Ramos (cell line): Measurements from ENCODE around the gene GJC3.
"Not testable (repeated sequence)": the region's sequence is repeated elsewhere in the genome, so short reads cannot be mapped to it uniquely, and the experiment has no call there.

Experiments
- in situ Hi-C: fragments of 300-500 bp; cut with MboI; formaldehyde crosslinking; loops from one replicate; pipeline ENCODE4 v1.14.3; 2022; ENCODE audit warnings: low sequenced_read_pairs; ENCODE audit not compliant: unreplicated experiment

Gene GJC3

DNA sequence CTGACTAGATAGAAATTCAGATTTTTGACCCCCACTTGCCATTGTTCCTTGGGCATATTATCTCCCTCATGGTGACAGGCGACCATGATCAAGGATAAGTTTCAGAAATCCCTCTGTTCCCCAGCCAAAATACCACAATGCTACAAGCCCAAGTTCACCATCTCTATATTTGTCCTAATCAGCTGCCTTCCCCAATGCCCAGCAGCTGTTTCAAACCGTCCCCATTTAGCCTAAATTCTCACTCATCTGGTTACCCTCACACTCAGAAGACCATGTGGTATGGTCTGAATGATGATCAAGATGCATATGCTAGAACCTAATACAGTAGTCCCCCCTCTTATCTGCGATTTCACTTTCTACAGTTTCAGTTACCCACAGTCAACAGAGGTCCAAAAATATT, 956 bp upstream of the GJC3 start:
- in situ Hi-C loops: no loop called here

DNA sequence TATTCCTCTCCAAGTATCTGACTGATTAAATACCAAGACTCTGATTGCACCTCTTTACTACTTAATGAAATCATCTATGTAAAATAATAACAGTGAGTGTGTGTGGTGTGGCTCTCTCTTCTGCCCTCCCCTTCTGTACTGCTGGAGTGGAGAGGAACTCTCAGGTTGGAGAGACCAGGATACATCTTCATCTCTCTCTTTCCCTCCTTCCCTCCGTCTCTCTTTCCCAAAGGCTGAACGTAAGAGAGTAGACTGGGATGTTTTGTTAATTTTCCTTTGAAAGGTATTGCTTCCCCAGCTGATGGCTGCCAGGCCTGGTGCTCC, 272 bp upstream of the GJC3 start:
- in situ Hi-C loops: no loop called here

- in situ Hi-C loops: no loop called here
These were observed 1.2 kb downstream of the GJC3 start for GRCh38 chr7:99928188-99928587.

GRCh38 chr7:99927536-99927935, 1.9 kb downstream of the GJC3 start:
- in situ Hi-C loops: no loop called here

DNA sequence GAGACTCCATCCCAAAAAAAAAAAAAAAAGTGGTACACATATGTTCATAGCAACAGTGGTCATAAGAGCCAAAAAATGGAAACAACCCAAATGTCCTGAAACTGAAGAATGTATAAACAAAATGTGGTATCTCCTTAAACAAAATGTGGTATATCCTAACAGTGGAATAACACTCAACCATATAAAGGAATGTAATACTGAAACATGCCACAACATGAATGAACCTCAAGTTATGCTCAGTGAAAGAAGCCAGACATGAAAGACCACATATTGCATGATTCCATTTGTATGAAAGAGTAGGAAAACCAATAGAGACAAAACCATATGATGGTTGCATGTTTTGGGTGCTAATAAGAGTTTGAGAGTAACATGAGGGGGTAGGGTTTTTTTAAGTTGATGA, 3.1 kb downstream of the GJC3 start:
- in situ Hi-C loops: no loop called here

DNA sequence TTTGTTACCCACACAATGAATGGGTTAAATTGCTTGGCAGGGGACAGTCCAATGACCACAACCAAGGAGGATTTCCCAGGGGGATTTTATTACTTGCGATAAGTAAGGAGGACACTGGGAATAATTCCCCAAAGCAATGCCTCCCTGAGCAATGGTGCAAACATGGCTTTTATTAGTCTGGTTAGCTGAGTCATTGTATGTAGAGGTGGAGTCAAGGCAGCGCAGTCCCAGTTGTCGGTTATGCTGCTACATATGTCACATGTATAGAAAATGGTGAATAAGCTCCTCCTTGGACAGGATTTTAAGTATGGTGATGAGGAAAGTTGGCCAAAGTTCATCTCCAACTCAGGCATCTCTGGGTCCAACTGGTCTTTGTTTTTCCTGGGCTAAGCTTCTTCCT, 6.2 kb downstream of the GJC3 start:
- in situ Hi-C loops: no loop called here

DNA sequence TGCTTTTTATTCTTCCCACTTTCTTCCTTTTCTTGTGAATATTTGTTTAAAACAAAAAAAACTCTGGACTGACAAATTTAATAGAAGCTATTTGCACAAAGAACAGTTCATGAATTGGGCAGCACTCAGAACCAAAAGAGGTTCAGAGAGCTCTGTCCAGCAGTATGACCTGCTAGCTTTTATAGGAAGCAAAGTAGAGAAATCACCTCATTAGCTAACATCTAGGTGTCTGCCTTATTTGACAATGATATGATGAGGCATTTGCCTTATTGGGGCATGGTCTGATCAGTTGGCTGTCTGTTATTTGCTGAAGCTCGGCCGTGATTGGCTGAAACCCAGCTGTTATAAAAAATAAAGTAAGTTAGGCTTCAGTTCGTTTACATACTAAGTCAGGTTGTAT, 9.3 kb downstream of the GJC3 start:
- in situ Hi-C loops: no loop called here

GRCh38 chr7:99919814-99920112, 9.7 kb downstream of the GJC3 start:
- in situ Hi-C loops: loop anchor here (5.0 to 10.0 kb wide), 3 partner anchors 73 to 205 kb away; partner anchors contain the start of gene MBLAC1

DNA sequence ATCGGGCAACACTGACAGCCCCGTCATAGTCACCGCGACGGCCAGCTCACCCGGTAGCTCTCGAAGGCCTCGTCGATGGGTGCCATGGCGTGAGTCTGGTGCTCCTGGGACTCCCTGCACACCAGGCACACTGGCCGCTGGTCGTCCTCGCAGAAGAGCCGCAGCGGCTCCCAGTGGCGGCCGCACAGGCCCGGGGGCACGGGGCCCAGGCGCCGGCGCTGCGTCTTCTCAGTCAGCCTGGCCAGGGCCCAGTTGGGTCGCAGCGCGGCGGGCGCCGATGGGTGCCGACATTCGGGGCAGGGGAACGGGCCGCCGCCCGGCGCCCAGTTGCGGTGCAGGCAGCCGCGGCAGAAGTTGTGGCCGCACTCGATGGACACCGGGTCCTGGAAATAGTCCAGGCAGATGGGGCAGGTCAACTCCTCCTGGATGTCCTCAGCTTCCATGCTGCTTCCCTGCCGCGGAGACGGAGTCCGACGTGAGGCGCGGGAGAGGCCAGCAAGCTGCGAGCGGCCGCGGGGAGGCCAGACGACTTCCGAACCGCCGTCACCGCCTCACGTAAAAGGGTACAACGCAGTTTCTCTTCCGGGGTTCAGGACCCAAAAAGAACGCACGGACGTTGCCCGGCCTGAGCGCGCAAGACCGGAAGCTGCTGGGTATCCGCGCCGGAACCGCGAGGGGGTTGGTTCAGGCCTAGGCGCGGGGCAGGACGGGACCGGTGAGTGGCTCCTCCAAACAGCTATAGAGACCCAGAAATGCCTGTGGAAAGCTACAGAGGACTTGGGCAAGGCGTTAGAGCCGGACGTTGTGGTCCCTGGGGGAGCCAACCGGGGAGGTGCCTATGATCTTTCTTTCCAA, 10.2 kb downstream of the GJC3 start, which contains the start of gene TRIM4:
Gene TRIM4, minus strand, starts transcription at position 572 of the 855 bp plus-strand sequence. Its CDS starts 129 bp downstream, at position 443.
- in situ Hi-C loops: loop anchor here (5.0 to 10.0 kb wide), 3 partner anchors 73 to 206 kb away; partner anchors contain the start of gene MBLAC1

DNA sequence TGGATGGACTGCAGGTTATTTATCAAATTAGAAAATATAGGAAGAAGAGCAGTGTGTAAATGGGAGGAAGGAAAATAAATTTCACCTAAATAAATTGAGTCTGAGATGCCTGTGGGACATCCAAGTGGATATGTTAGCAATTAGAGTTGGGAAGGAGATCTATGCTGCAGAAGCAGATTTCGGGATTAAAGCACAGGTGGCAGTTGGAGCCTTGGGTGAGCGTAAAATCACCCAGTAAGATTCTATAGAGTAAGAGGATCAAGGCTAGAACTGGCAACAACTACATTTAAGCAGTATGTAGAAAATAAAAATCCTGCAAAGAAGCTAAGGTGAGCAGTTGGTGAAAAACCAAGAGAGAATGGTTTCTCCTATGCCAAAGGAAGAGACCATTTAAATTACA, 18.4 kb downstream of the GJC3 start:
- in situ Hi-C loops: loop anchor here (10.0 kb wide), 2 partner anchors 144 to 214 kb away; partner anchors contain the start of gene MBLAC1

DNA sequence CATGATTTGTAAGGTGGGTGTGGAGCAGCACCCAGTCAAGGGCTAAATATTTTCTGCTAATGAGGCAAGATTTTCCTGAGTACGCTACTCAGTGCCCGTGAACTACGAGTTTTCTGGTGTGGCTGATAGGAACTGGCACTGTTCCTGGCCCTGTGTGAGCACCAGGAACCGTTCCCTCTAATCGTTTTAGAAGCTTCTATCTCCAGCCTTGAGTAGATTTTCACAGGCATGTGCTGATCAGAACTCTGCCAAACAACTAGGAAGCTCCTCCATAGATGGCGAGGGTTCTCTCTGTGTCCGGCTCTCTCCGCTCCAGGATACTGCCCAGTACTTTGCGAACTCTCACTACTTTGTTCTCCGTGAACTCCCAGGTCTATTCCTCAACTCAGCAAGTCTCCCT, 27.8 kb downstream of the GJC3 start:
- in situ Hi-C loops: no loop called here

GRCh38 chr7:99899830-99900519, 29.4 kb downstream of the GJC3 start:
- in situ Hi-C loops: no loop called here

DNA sequence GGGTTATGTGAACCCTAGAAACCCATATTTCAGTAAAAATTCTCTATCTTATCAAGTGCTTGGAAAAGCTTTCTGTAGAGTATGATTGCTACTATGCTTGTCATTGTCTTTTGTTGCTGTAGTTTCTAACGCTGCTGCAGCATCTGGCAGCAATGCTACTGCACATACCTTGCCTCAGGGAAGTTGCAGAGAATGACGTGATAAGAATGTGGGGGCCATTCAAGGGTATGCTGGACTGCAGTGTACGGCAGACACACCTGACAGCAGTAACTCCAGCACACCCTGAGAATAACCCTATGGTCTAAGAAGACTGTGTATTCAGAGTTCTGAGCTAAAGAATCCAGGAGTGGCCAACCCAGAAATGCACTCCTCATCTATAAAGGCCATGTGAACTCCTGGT, 30.6 kb downstream of the GJC3 start:
- in situ Hi-C loops: no loop called here

GRCh38 chr7:99898023-99898357, 31.4 kb downstream of the GJC3 start:
- in situ Hi-C loops: no loop called here

DNA sequence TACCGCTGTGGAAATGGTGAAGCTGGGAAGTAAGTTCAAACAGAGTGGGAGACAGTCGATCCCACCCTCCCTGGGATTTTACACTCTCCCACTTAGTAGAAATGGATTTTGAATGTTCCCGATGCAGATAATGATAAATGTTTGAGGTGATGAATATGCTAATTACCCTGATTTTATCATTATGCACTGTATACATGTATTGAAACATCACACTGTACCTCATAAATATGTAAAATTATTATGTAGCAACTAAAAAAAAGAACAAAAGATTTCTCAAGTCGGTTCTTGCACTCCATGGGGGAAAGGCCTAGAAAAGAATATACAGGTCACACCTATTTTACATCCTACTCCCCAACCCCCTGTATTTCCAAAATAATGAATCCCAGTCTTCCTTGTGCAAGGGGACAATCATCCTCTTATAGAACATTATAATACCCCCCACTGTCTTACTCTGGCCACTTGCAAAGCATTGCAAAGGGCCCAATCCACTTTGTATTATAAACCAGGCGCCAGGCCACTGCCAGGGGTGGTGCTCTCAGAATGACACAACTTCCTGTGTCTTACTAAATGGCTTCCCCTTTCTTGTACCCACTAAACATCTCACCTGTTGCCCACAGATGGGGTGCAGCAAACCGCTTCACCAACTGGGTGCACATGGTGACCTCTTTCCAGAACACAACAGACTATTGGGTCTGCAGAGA, 31.9 kb downstream of the GJC3 start:
- in situ Hi-C loops: no loop called here

- in situ Hi-C loops: no loop called here
These were observed 34.7 kb downstream of the GJC3 start for GRCh38 chr7:99894738-99895137.

DNA sequence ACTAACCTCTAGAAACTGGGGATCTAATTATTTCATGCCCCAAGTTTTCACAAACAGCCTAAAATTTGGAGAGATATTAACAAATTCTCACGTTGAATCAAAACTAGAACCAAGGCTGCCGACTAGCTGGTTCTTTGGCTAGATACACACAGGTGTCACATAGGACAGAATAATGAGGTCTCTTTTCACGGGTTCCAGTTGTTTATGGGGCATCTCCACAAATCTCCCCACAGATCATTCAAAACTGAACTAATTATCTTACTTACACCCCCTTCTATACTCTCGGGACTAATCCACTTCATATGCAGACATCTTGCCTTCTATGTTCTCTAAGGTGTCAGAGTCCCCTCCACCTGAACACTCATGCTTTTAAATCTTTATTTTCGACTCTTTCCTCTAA, 36.1 kb downstream of the GJC3 start:
- in situ Hi-C loops: no loop called here

- in situ Hi-C loops: not testable (repeated sequence)
These were observed 39.1 kb downstream of the GJC3 start for GRCh38 chr7:99890348-99890747.

- in situ Hi-C loops: not testable (repeated sequence)
These were observed 41.1 kb downstream of the GJC3 start for GRCh38 chr7:99888366-99888765.

- in situ Hi-C loops: no loop called here
These were observed 48.0 kb downstream of the GJC3 start for GRCh38 chr7:99881370-99881769.

GRCh38 chr7:99876933-99877332, 52.5 kb downstream of the GJC3 start, which contains the start of gene OR2AE1:
TSS of gene OR2AE1 (minus strand) at chr7:99877033. CDS start at chr7:99877033, 0 bp downstream.
- in situ Hi-C loops: no loop called here
